HCT116 (cell line): ENCODE data around the gene PIGQ. TPM values are rescaled to one million over a fixed set of nuclear protein-coding genes. Genes with fewer than 3 reads are reported as not detected.

Experiments
- ATAC-seq: fragments of 200-7000 bp; cut with Tn5 transposase; 2 replicates; pipeline ENCODE4 v1.9.1; 2020; ENCODE audit warnings: mild to moderate bottlenecking, moderate library complexity
- BruUV-seq: library from RNA; stranded (reverse); fragments of 400-500 nt; replicated peaks from 2 replicates; lab custom pipeline; 2021; lab: Mats Ljungman, UMichigan
- CTCF ChIA-PET: fragments of 300-600 bp; sonication (Branson Sonifier 250); formaldehyde crosslinking; loops from one replicate; lab custom pipeline; 2021; ENCODE audit warnings: antibody characterized with exemption; lab: Charles Lee
- POLR2A ChIA-PET: fragments of 300-600, 350-600 bp; sonication (Branson Sonifier 250); formaldehyde crosslinking; loops from one replicate; lab custom pipeline; 2021; ENCODE audit warnings: antibody characterized with exemption; lab: Charles Lee
- RAD21 ChIA-PET, 2 experiments: fragments of 300-600 bp; sonication (Branson Sonifier 250); formaldehyde crosslinking; loops; one replicate each; lab custom pipeline; 2023; ENCODE audit warnings: low total read pairs in 2 of 2; ENCODE audit not compliant: uncharacterized antibody in 2 of 2, unreplicated experiment in 2 of 2, low non-redundant PET in 1 of 2; lab: Charles Lee
- DNase-seq: peaks from one replicate; pipeline ENCODE4 v3.0.0-alpha.2; 2010; ENCODE audit warnings: low read depth, low spot score
- H2AFZ ChIP-seq: fragments of 200-600 bp; shearing (Covaris generic), sonication (generic); 2 replicates; pipeline ENCODE4 v1.6.1; 2017; ENCODE audit warnings: low read depth, mixed run types, mixed read lengths, antibody characterized with exemption, low read length; ENCODE audit not compliant: poor library complexity, severe bottlenecking
- H3K27ac ChIP-seq: 2 replicates; pipeline ENCODE4 v1.5.1; 2012; ENCODE audit warnings: low read depth, low read length
- H3K27me3 ChIP-seq: fragments of 200-600 bp; sonication (generic); 2 replicates; pipeline ENCODE4 v1.6.1; 2016; ENCODE audit warnings: mixed run types, low read length, mixed read lengths; ENCODE audit not compliant: insufficient read depth
- H3K36me3 ChIP-seq, 2 experiments: fragments of 200-500 bp in 1 of 2; fragments of 200-600 bp in 1 of 2; sonication (Bioruptor generic) in 1 of 2; sonication (generic) in 1 of 2; 2 replicates each; pipeline versions ENCODE4 v1.5.1 to v1.6.1; 2014 to 2016; ENCODE audit warnings: low read length in 2 of 2, inconsistent platforms in 1 of 2, mixed read lengths in 1 of 2, mixed run types in 1 of 2; ENCODE audit not compliant: insufficient read depth in 2 of 2, control insufficient read depth in 1 of 2
- H3K4me1 ChIP-seq, 2 experiments: fragments of 200-600 bp in 1 of 2; sonication (generic) in 1 of 2; 2 replicates each; pipeline versions ENCODE4 v1.5.1 to v1.6.1; 2012 to 2017; ENCODE audit warnings: low read length in 2 of 2, inconsistent platforms in 1 of 2, mild to moderate bottlenecking in 1 of 2, mixed read lengths in 1 of 2, mixed run types in 1 of 2, moderate library complexity in 1 of 2; ENCODE audit not compliant: insufficient read depth in 2 of 2, control insufficient read depth in 1 of 2
- H3K4me2 ChIP-seq: fragments of 200-600 bp; sonication (generic); 2 replicates; pipeline ENCODE4 v1.6.1; 2017; ENCODE audit warnings: mixed run types, low read length, mixed read lengths
- H3K4me3 ChIP-seq, 2 experiments: fragments of 200-600 bp in 1 of 2; sonication (generic) in 1 of 2; replicated peaks in 1 of 2; 2 replicates each; pipeline ENCODE4 v1.5.1; 2011 to 2016; ENCODE audit warnings: low read length in 2 of 2, control low read depth in 1 of 2, low read depth in 1 of 2, mild to moderate bottlenecking in 1 of 2, mixed read lengths in 1 of 2, mixed run types in 1 of 2
- H3K79me2 ChIP-seq: fragments of 200-600 bp; sonication (generic); 2 replicates; pipeline ENCODE4 v1.6.1; 2017; ENCODE audit warnings: mild to moderate bottlenecking, mixed run types, low read length, moderate library complexity, mixed read lengths; ENCODE audit not compliant: insufficient read depth
- H3K9ac ChIP-seq: fragments of 200-600 bp; sonication (generic); 2 replicates; pipeline ENCODE4 v1.6.1; 2016; ENCODE audit warnings: low read length, mixed read lengths
- H3K9me2 ChIP-seq: fragments of 200-600 bp; sonication (generic), shearing (Covaris generic); 2 replicates; pipeline ENCODE4 v1.6.1; 2017; ENCODE audit warnings: mixed run types, mild to moderate bottlenecking, moderate library complexity; ENCODE audit not compliant: insufficient read depth
- H3K9me3 ChIP-seq, 2 experiments: fragments of 200-500 bp in 1 of 2; fragments of 200-600 bp in 1 of 2; sonication (Bioruptor generic) in 1 of 2; sonication (generic) in 1 of 2; 2 replicates each; pipeline ENCODE4 v1.6.1; 2014 to 2017; ENCODE audit warnings: low read length in 2 of 2, mixed read lengths in 2 of 2, inconsistent platforms in 1 of 2, low read depth in 1 of 2, mild to moderate bottlenecking in 1 of 2, mixed run types in 1 of 2, moderate library complexity in 1 of 2; ENCODE audit not compliant: control insufficient read depth in 1 of 2, insufficient read depth in 1 of 2
- H4K20me1 ChIP-seq: fragments of 200-600 bp; sonication (generic), shearing (Covaris generic); 2 replicates; pipeline ENCODE4 v1.6.1; 2017; ENCODE audit warnings: mixed run types, mild to moderate bottlenecking, moderate library complexity; ENCODE audit not compliant: insufficient read depth
- ATF3 ChIP-seq: IDR thresholded peaks from 2 replicates; pipeline ENCODE4 v1.6.1; 2012
- CEBPB ChIP-seq: IDR thresholded peaks from 2 replicates; pipeline ENCODE4 v1.6.1; 2012; ENCODE audit warnings: low read depth
- CTCF ChIP-seq, 3 experiments: fragments of 200-600 bp in 1 of 3; sonication (generic) in 1 of 3; IDR thresholded peaks in 2 of 3; conservative IDR thresholded peaks in 1 of 3; 2 replicates each; pipeline ENCODE4 v1.5.1; 2012 to 2017; ENCODE audit warnings: low read depth in 2 of 3, low read length in 2 of 3, antibody characterized with exemption in 1 of 3, borderline replicate concordance in 1 of 3, control low read depth in 1 of 3, mild to moderate bottlenecking in 1 of 3, mixed read lengths in 1 of 3, mixed run types in 1 of 3, moderate library complexity in 1 of 3; ENCODE audit not compliant: insufficient read depth in 1 of 3
- ELF1 ChIP-seq: IDR thresholded peaks from 2 replicates; pipeline ENCODE4 v1.6.1; 2012; ENCODE audit warnings: low read depth, borderline replicate concordance
- EZH2phosphoT487 ChIP-seq: fragments of 200-600 bp; IDR thresholded peaks from 2 replicates; pipeline ENCODE4 v1.6.1; 2018; ENCODE audit warnings: antibody characterized with exemption, borderline replicate concordance
- JUND ChIP-seq: IDR thresholded peaks from 2 replicates; pipeline ENCODE4 v1.6.1; 2012
- RAD21 ChIP-seq: IDR thresholded peaks from 2 replicates; pipeline ENCODE4 v1.6.1; 2012; ENCODE audit warnings: low read depth, mild to moderate bottlenecking
- REST ChIP-seq: IDR thresholded peaks from 2 replicates; pipeline ENCODE4 v1.6.1; 2012; ENCODE audit warnings: low read depth
- SP1 ChIP-seq: IDR thresholded peaks from 2 replicates; pipeline ENCODE4 v1.6.1; 2012; ENCODE audit warnings: low read depth
- ZBTB33 ChIP-seq: IDR thresholded peaks from 2 replicates; pipeline ENCODE4 v1.6.1; 2011; ENCODE audit warnings: mild to moderate bottlenecking, low read length, moderate library complexity; ENCODE audit not compliant: insufficient replicate concordance; ENCODE audit errors: extremely low read depth
- ZNF274 ChIP-seq: fragments of 200-500 bp; sonication (Bioruptor generic); IDR thresholded peaks from 2 replicates; pipeline ENCODE4 v1.6.1; 2014; ENCODE audit warnings: mild to moderate bottlenecking, low read depth, low read length, inconsistent platforms
- intact Hi-C: fragments of 100-400 bp; cut with micrococcal nuclease; formaldehyde crosslinking; loops from 2 replicates; pipeline ENCODE4 v1.10.0; 2022
- total RNA-seq: library from RNA; stranded (reverse); gene quantifications from one replicate; pipeline ENCODE4 v1.2.1, GENCODE V29; 2021; ENCODE audit not compliant: unreplicated experiment

The PIGQ gene
- total RNA-seq, 1 experiment from 2014 or later = 21.0 TPM

GRCh38 chr16:617855-618254 lies 48.1 kb downstream of the PIGQ start:
- no peaks in the 10 kb centered on the region for H3K9me3 ChIP-seq
- CTCF ChIA-PET = no interaction called here
- H2AFZ ChIP-seq = no peak overlapping the region
- RAD21 ChIA-PET = no interaction called here
- no peaks in the 10 kb centered on the region for H3K36me3 ChIP-seq
- no peak overlapping the region for H3K9ac ChIP-seq
- DNase-seq = no peak
- no peaks in the 10 kb centered on the region for H4K20me1 ChIP-seq
- no peaks in the 10 kb centered on the region for H3K27me3 ChIP-seq
- ATAC-seq = no peak
- H3K79me2 ChIP-seq = peaks cover 6% of the 10 kb centered on the region; the same call in 1 of the 2 replicates
- intact Hi-C loops = no loop called here
- no peak overlapping the region for H3K4me2 ChIP-seq
- H3K9me2 ChIP-seq = no peaks in the 10 kb centered on the region
- no peak for TF ChIP-seq CTCF (IDR thresholded peaks at IDR 0.05 in 2 of 3, conservative IDR thresholded peaks at IDR 0.05 in 1 of 3; ENCODE audit: borderline replicate concordance in 1 of 3, insufficient read depth in 1 of 3, low read depth in 2 of 3, low read length in 2 of 3)
- TF ChIP-seq RAD21 = no peak
- TF ChIP-seq ELF1 = no peak
- no peak for TF ChIP-seq CEBPB
- no peak for TF ChIP-seq EZH2phosphoT487
- no peak for TF ChIP-seq ZBTB33
- no peak for TF ChIP-seq ZNF274
- no peak for TF ChIP-seq ATF3
- no peak for TF ChIP-seq JUND
- no peak for TF ChIP-seq SP1
- TF ChIP-seq REST = no peak
- no peak overlapping the region for H3K27ac ChIP-seq
- H3K4me1 ChIP-seq = peaks cover 8 to 21% of the 10 kb centered on the region in 2 experiments
- no TSS peak for BruUV-seq
- POLR2A ChIA-PET = no interaction called here
- H3K4me3 ChIP-seq = no peak overlapping the region
